DOHH2 (cell line): Measurements from ENCODE around the gene CPT1B.

Source experiments
- EZH2phosphoT487 ChIP-seq: fragments of 200-600 bp; sonication (generic); IDR thresholded peaks from 2 replicates; pipeline ENCODE4 v1.6.1; 2017; ENCODE audit warnings: borderline replicate concordance, mild to moderate bottlenecking, antibody characterized with exemption, low read length, moderate library complexity, mixed read lengths
- TF ChIP-seq, protein P1 (sequence below): fragments of 200-600 bp; sonication (generic); IDR thresholded peaks from one replicate; pipeline ENCODE4 v1.5.1; 2014; ENCODE audit warnings: antibody characterized with exemption, mild to moderate bottlenecking, low read depth, low read length; ENCODE audit not compliant: poor library complexity, severe bottlenecking

DNA sequence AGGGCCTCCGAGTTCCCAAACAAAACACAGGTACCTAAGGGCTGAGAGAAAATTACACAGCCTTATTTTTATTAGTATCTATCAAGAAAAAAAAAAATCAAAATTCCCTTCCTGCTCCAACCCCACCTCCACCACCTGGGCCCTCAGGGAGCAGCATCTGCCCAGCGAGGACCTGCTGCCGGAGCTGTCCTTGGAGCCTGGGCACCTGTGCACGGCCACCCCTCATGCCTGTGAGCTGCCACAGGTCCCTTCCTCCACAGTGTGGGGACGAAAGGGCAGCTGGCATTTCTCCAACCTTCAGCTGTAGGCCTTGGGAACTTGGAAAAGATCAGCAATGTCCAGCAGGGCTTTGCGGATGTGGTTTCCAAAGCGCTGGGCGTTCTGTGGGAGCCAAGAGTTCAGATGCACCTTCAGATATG, 9.2 kb downstream of the CPT1B start:
- TF ChIP-seq, protein P1, sequence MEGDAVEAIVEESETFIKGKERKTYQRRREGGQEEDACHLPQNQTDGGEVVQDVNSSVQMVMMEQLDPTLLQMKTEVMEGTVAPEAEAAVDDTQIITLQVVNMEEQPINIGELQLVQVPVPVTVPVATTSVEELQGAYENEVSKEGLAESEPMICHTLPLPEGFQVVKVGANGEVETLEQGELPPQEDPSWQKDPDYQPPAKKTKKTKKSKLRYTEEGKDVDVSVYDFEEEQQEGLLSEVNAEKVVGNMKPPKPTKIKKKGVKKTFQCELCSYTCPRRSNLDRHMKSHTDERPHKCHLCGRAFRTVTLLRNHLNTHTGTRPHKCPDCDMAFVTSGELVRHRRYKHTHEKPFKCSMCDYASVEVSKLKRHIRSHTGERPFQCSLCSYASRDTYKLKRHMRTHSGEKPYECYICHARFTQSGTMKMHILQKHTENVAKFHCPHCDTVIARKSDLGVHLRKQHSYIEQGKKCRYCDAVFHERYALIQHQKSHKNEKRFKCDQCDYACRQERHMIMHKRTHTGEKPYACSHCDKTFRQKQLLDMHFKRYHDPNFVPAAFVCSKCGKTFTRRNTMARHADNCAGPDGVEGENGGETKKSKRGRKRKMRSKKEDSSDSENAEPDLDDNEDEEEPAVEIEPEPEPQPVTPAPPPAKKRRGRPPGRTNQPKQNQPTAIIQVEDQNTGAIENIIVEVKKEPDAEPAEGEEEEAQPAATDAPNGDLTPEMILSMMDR: no peak
- TF ChIP-seq EZH2phosphoT487: no peak
